ENCODE results near the gene ZW10. TPM values are rescaled to one million over a fixed set of nuclear protein-coding genes. Genes with fewer than 3 reads are reported as not detected.
"Not testable (repeated sequence)": the region's sequence is repeated elsewhere in the genome, so short reads cannot be mapped to it uniquely, and the experiment has no call there.

The ZW10 gene
- total and polyA plus RNA-seq, 2 experiments from 2014 or later = 12.3 to 30.5 TPM

GRCh38 chr11:113705871-113706655 lies 67.4 kb downstream of the ZW10 start, which contains the start of gene TMPRSS5:
TSS of gene TMPRSS5 (minus strand) at chr11:113706308. CDS start at chr11:113706224, 84 bp downstream.
- Histone ChIP-seq H4K20me1 (replicated peaks; ENCODE audit: insufficient read depth) (no peaks in the 10 kb centered on the region), H3K4me2 (no peak within 1 kb of the TSS), H3K4me1 (ENCODE audit: insufficient read depth) (no peaks in the 10 kb centered on the region), H3K79me2 (replicated peaks; ENCODE audit: insufficient read depth) (no peaks in the 10 kb centered on the region), H2AFZ (no peak within 1 kb of the TSS), H3F3A (replicated peaks; ENCODE audit: low read depth) (no peaks in the 10 kb centered on the region), H3K27ac (ENCODE audit: low read depth) (no peak within 1 kb of the TSS), H3K4me3 (no peak within 1 kb of the TSS), H3K9me2 (ENCODE audit: insufficient read depth) (peaks cover 16% of the 10 kb centered on the region; the same call in 1 of the 2 replicates), H3K36me3 (ENCODE audit: insufficient read depth) (0 out of 2 replicates have a peak, but pooled peaks cover 7% of the 10 kb centered on the region), H3K27me3 (ENCODE audit: insufficient read depth) (no peaks in the 10 kb centered on the region)
- Mint-ChIP-seq H3K27ac (no peak within 1 kb of the TSS), H3K27me3 (ENCODE audit: insufficient read depth, low read depth, poor library complexity) (no peaks in the 10 kb centered on the region), H3K9me3 (peaks cover 24% of the 10 kb centered on the region), H3K4me3 (no peak within 1 kb of the TSS), H3K36me3 (ENCODE audit: low read depth) (peaks cover 16% of the 10 kb centered on the region), H3K4me1 (peaks cover 9% of the 10 kb centered on the region)
- TF ChIP-seq REST (IDR thresholded peaks at IDR 0.05; ENCODE audit: unreplicated experiment) (no peak), CTCF (conservative IDR thresholded peaks at IDR 0.05; ENCODE audit: low read depth in 2 of 2) (no peak), EZH2phosphoT487 (IDR thresholded peaks at IDR 0.05; ENCODE audit: unreplicated experiment) (no peak), EZH2 (IDR thresholded peaks at IDR 0.05; ENCODE audit: low read depth, unreplicated experiment) (no peak), CREB1 (CRISPR knock-in tag; IDR thresholded peaks at IDR 0.05; ENCODE audit: low read depth) (no peak), JUNB (IDR thresholded peaks at IDR 0.05; ENCODE audit: unreplicated experiment) (no peak), ZNF462 (CRISPR knock-in tag; IDR thresholded peaks at IDR 0.05) (no peak), POLR2AphosphoS5 (IDR thresholded peaks at IDR 0.05; ENCODE audit: low read depth) (no peak), ZNF114 (CRISPR knock-in tag; IDR thresholded peaks at IDR 0.05) (no peak), ZNF331 (CRISPR knock-in tag; IDR thresholded peaks at IDR 0.05; ENCODE audit: low read depth) (no peak)
- DNase-seq (ENCODE audit: low spot score) (no peak), ATAC-seq (peak; percentile 44; the same call in 1 of the 3 replicates)

GRCh38 chr11:113703551-113703950 lies 69.9 kb downstream of the ZW10 start:
- not testable (repeated sequence) for H3K79me2 ChIP-seq (replicated peaks; ENCODE audit: insufficient read depth); DNase-seq (ENCODE audit: low spot score); H3K27me3 ChIP-seq (ENCODE audit: insufficient read depth); H2AFZ ChIP-seq; H3K4me2 ChIP-seq; H3K4me1 ChIP-seq (ENCODE audit: insufficient read depth); H3K36me3 ChIP-seq (ENCODE audit: insufficient read depth); H3K4me3 ChIP-seq; H3F3A ChIP-seq (replicated peaks; ENCODE audit: low read depth); H3K4me3 Mint-ChIP-seq; H3K27me3 Mint-ChIP-seq (ENCODE audit: insufficient read depth, low read depth, poor library complexity); H3K27ac ChIP-seq (ENCODE audit: low read depth); H3K27ac Mint-ChIP-seq; ATAC-seq; H3K4me1 Mint-ChIP-seq; H4K20me1 ChIP-seq (replicated peaks; ENCODE audit: insufficient read depth)
- Mint-ChIP-seq H3K36me3 (ENCODE audit: low read depth) (peaks cover 15% of the 10 kb centered on the region), H3K9me3 (peaks cover 18% of the 10 kb centered on the region)
- H3K9me2 ChIP-seq (ENCODE audit: insufficient read depth) = peaks cover 14% of the 10 kb centered on the region; the same call in 1 of the 2 replicates
